ENCODE results near the gene PSME3.

DNA sequence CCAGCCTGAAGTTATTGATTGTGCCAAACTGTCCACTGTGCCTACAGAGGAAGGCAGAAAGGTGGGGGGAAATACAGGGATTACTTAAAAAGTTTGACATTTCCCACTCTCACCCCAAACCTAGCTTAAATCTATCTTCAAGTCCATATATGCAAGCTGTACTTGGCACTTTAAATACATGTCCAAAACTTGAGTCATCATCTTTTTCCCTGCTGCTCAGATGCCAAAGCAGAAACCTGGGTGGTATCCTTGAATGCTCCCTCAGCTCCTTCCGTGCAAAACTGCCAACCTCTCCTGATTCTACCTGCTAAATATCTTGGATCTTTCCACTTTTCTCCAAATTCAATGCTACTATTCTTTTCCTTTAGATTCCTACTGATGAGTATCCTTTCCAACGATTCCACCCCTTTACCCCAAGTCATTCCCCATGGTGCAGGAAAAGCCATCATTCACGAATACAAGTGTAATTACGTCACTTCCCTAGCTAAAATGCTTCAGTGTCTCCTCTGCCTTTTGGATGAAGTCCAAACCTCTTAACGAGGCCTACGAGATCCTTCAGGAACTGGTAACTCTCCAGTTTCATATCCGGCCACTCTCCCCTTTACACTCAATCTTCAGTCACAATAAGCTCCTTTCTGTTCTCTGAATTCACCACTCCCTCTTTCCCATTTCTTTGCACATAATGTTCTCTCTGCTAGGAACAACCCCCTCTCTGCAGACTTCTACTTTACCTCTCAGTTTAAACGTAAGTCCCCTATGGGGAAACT, 18.4 kb upstream of the PSME3 start:
- TF ChIP-seq EZH2 (IDR thresholded peaks at IDR 0.05) (no peak), POLR2AphosphoS5 (IDR thresholded peaks at IDR 0.05; ENCODE audit: borderline replicate concordance, low read depth, low read length) (no peak)
